Transverse colon (tissue), 4 donors: ENCODE data around the gene SCARF1. TPM values are rescaled to one million over a fixed set of nuclear protein-coding genes. Genes with fewer than 3 reads are reported as not detected.

ENCODE experiments used
- DNase-seq: peaks from one replicate; pipeline ENCODE4 v3.0.0-alpha.2; 2019
- H3K27ac ChIP-seq, 4 donors: fragments of 200-600 bp; sonication (generic); 2 replicates each; pipeline ENCODE4 v1.5.1; 2016 to 2018; ENCODE audit warnings: inconsistent platforms in 4 of 4
- H3K27me3 ChIP-seq: fragments of 200-600 bp; sonication (generic); 2 replicates; pipeline ENCODE4 v1.5.1; 2017; ENCODE audit warnings: inconsistent platforms
- H3K36me3 ChIP-seq, 4 donors: fragments of 200-600 bp; sonication (generic); 2 replicates each; pipeline ENCODE4 v1.5.1; 2017 to 2019; ENCODE audit warnings: inconsistent platforms in 4 of 4
- H3K4me1 ChIP-seq, 4 donors: fragments of 200-600 bp; sonication (generic); 2 replicates each; pipeline ENCODE4 v1.5.1; 2017 to 2020; ENCODE audit warnings: inconsistent platforms in 4 of 4
- H3K4me3 ChIP-seq, 4 donors: fragments of 200-600 bp; sonication (generic); 1 replicate in 1 of 4; 2 replicates in 3 of 4; pipeline versions ENCODE4 v1.5.1 to v1.6.1; 2017 to 2019; ENCODE audit warnings: inconsistent platforms in 4 of 4
- H3K9me3 ChIP-seq, 2 donors: fragments of 200-600 bp; sonication (generic); 2 replicates each; pipeline ENCODE4 v1.5.1; 2017 to 2019; ENCODE audit warnings: inconsistent platforms in 2 of 2
- CTCF ChIP-seq, 5 experiments: fragments of 200-600 bp in 3 of 5; fragments of 450-650 bp in 2 of 5; sonication (generic) in 3 of 5; IDR thresholded peaks; 1 replicate in 2 of 5; 2 replicates in 3 of 5; pipeline ENCODE4 v1.5.1; 2016 to 2017; ENCODE audit warnings: antibody characterized with exemption in 5 of 5, inconsistent platforms in 3 of 5, mild to moderate bottlenecking in 2 of 5, moderate library complexity in 1 of 5
- EP300 ChIP-seq: sonication (generic); formaldehyde crosslinking; IDR thresholded peaks from one replicate; pipeline ENCODE4 v1.6.1; 2017; ENCODE audit warnings: antibody characterized with exemption, low read depth
- POLR2A ChIP-seq: fragments of 450-650 bp; IDR thresholded peaks from one replicate; pipeline ENCODE4 v1.6.1; 2016; ENCODE audit warnings: antibody characterized with exemption, mild to moderate bottlenecking, moderate library complexity
- POLR2AphosphoS5 ChIP-seq, 3 donors: sonication (generic); formaldehyde crosslinking; IDR thresholded peaks; one replicate each; pipeline ENCODE4 v1.6.1; 2016; ENCODE audit warnings: antibody characterized with exemption in 3 of 3
- WGBS, 2 donors: methylation state at CpG; one replicate each; pipeline ENCODE4 v1.1.5; 2018; ENCODE audit warnings: low coverage in 1 of 2; 5-methylcytosine and 5-hydroxymethylcytosine counted together
- in situ Hi-C, 4 donors: fragments of 200-750 bp; cut with MboI; loops; one replicate each; pipeline versions ENCODE4 v1.15.0 to v1.15.1; 2017; ENCODE audit warnings: low sequenced_read_pairs in 3 of 4, low pct_ligation_motif_present in 1 of 4, low pct_unique_long_range_greater_than_20kb in 1 of 4
- intact Hi-C: fragments of 100-400 bp; cut with DNase I; formaldehyde crosslinking; loops from one replicate; pipeline ENCODE4 v1.15.1; 2023; ENCODE audit warnings: low total_unique reads
- total RNA-seq, 4 donors: library from RNA; depleted of rRNA; stranded (reverse); fragments of >200 nt; gene quantifications; one replicate each; pipeline ENCODE4 v1.1.0, GENCODE V29; 2016

Gene SCARF1
- total RNA-seq, 4 donors from 2014 or later: 11.2 to 63.2 (median 16.3) TPM

GRCh38 chr17:1629504-1630310, 15.8 kb downstream of the SCARF1 start:
- no peaks in the 10 kb centered on the region for H3K36me3 ChIP-seq
- TF ChIP-seq POLR2AphosphoS5 (IDR thresholded peaks at IDR 0.05) (no peak), CTCF (IDR thresholded peaks at IDR 0.05) (peak; percentile 64 to 82 (median 71)), EP300 (no peak)
- no peaks in the 10 kb centered on the region for H3K9me3 ChIP-seq
- peak overlapping the region; percentile 85 to 94 (median 92) for H3K27ac ChIP-seq
- H3K27me3 ChIP-seq: no peaks in the 10 kb centered on the region
- peak overlapping the region; percentile 57 to 83 (median 71) for H3K4me3 ChIP-seq
- in situ Hi-C loops (loop anchor here (5.0 to 10.0 kb wide), 4 partner anchors 45 to 57 kb away; no protein-coding TSS in a partner anchor), intact Hi-C loops (loop anchor here (2.0 to 10.0 kb wide), 2 partner anchors 55 to 355 kb away; partner anchors contain the start of genes BHLHA9 and TRARG1)
- peaks cover 7 to 26% (median 22%) of the 10 kb centered on the region in 4 donors for H3K4me1 ChIP-seq
- DNase-seq: peak; percentile 87
- 2% methylated on average over 45 of the region's 45 CpGs; no CpG with 5 or more reads in 1 of the 2 donors for WGBS, 2 donors

- intact Hi-C loops: loop anchor here (2.0 kb wide), 1 partner anchor 54 kb away; no protein-coding TSS in a partner anchor
- H3K27me3 ChIP-seq: no peaks in the 10 kb centered on the region
- H3K4me3 ChIP-seq: peak overlapping the region; percentile 57 to 83 (median 71)
- DNase-seq: peak; percentile 95
- no peaks in the 10 kb centered on the region for H3K36me3 ChIP-seq
- H3K4me1 ChIP-seq: peaks cover 7 to 26% (median 22%) of the 10 kb centered on the region in 4 donors
- peak overlapping the region; percentile 85 to 94 (median 92) for H3K27ac ChIP-seq
- WGBS, 2 donors: 0% methylated on average over 4 to 25 of the region's 77 CpGs
- in situ Hi-C loops: loop anchor here in 1 of 4 donors (10.0 kb wide), 1 partner anchor 54 kb away; no protein-coding TSS in a partner anchor
- TF ChIP-seq CTCF (IDR thresholded peaks at IDR 0.05) (peak in 3 of 5 experiments; percentile 10 to 46 (median 18)), EP300 (no peak), POLR2A (peak; percentile 15), POLR2AphosphoS5 (IDR thresholded peaks at IDR 0.05) (peak in 2 of 3 donors; percentile 43 to 58)
- no peaks in the 10 kb centered on the region for H3K9me3 ChIP-seq
Observed at GRCh38 chr17:1628856-1629503, 16.6 kb downstream of the SCARF1 start.

- no peaks in the 10 kb centered on the region for H3K27me3 ChIP-seq
- WGBS, 2 donors: 1 to 2% methylated on average over 10 to 93 of the region's 95 CpGs
- H3K4me1 ChIP-seq: peaks cover 7 to 26% (median 22%) of the 10 kb centered on the region in 4 donors
- TF ChIP-seq CTCF (IDR thresholded peaks at IDR 0.05): no peak
- peak; percentile 54 for TF ChIP-seq POLR2A
- intact Hi-C loops: loop anchor here (2.0 kb wide), 1 partner anchor 53 kb away; no protein-coding TSS in a partner anchor
- no peaks in the 10 kb centered on the region for H3K36me3 ChIP-seq
- DNase-seq: peak; percentile 86
- H3K4me3 ChIP-seq: peak within 1 kb of the TSS; percentile 57 to 83 (median 71)
- in situ Hi-C loops: loop anchor here in 1 of 4 donors (10.0 kb wide), 1 partner anchor 53 kb away; no protein-coding TSS in a partner anchor
- peak within 1 kb of the TSS; percentile 85 to 94 (median 92) for H3K27ac ChIP-seq
- no peaks in the 10 kb centered on the region for H3K9me3 ChIP-seq
Observed at GRCh38 chr17:1627982-1628855, 17.3 kb downstream of the SCARF1 start, which contains the start of gene SLC43A2. Gene SLC43A2 (minus strand): TSS chr17:1628834. CDS start chr17:1627874, 960 bp downstream.
